ENCODE measurements around the gene ZPBP2.

Gene ZPBP2

DNA sequence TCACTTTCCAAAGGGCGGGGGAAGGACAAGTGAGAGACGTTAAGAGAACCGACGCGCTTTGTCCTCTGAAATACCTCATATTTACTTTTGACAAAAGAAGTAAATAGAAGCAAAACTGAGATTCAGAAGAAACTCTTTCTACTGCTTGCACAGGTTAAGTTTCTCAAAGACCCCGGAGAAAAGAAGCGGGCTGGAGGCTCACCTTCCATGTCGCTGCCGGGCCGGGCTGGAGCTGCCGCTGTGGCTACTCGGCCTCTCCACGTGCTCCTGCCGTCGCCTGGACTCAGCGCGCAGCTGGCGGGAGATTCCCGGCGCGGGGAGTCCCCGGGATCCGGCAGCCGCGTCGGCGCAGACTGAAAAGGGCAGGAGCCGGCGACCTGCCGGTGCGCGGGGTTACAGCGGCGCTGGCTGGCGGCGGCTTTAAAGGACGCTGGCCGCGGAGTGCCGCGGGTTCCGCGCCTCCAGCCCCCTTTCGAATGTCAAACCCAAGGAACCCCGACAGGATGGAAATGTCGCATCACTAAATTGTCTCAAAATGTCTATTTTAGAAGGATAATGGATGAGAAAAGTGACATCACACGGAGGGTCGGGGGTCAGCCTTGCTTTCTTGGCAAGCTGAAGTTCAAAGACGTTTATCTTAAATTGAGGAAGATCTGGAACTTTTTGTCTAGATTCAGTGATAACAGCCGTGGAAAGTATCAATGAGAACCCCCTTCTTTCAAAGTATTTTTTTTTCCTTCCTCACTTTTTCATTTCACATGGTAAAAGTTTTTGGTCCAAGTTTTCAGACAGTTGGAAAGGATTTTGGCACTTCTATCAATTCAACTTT is 3.9 kb upstream of the ZPBP2 start, which contains the start of gene IKZF3 (continued):
- TF ChIP-seq, protein P1, sequence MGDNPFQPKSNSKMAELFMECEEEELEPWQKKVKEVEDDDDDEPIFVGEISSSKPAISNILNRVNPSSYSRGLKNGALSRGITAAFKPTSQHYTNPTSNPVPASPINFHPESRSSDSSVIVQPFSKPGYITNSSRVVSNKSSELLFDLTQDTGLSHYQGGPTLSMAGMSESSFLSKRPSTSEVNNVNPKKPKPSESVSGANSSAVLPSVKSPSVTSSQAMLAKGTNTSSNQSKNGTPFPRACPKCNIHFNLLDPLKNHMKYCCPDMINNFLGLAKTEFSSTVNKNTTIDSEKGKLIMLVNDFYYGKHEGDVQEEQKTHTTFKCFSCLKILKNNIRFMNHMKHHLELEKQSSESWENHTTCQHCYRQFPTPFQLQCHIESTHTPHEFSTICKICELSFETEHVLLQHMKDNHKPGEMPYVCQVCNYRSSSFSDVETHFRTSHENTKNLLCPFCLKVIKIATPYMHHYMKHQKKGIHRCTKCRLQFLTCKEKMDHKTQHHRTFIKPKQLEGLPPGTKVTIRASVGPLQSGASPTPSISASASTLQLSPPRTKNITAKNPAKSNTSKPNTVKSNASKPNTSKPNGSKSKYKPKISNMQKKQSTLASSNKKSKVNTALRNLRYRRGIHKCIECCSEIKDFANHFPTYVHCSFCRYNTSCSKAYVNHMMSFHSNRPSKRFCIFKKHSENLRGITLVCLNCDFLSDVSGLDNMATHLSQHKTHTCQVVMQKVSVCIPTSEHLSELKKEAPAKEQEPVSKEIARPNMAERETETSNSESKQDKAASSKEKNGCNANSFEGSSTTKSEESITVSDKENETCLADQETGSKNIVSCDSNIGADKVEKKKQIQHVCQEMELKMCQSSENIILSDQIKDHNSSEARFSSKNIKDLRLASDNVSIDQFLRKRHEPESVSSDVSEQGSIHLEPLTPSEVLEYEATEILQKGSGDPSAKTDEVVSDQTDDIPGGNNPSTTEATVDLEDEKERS (tag by site-specific recombination; IDR thresholded peaks at IDR 0.05): no peak
- TF ChIP-seq ZBTB44 (tag by site-specific recombination; IDR thresholded peaks at IDR 0.05) (peak; percentile 36; the same call in 1 of the 2 replicates), GFI1B (tag by site-specific recombination; IDR thresholded peaks at IDR 0.05) (no peak), MZF1 (tag by site-specific recombination; IDR thresholded peaks at IDR 0.05; ENCODE audit: borderline replicate concordance) (peak; percentile 71; the same call in 1 of the 2 replicates), ATF2 (tag by site-specific recombination; IDR thresholded peaks at IDR 0.05; ENCODE audit: low read depth) (no peak), REPIN1 (tag by site-specific recombination; IDR thresholded peaks at IDR 0.05; ENCODE audit: low read depth) (no peak), KLF8 (tag by site-specific recombination; IDR thresholded peaks at IDR 0.05) (peak; percentile 8; the same call in 1 of the 2 replicates), ZNF248 (tag by site-specific recombination; IDR thresholded peaks at IDR 0.05) (no peak), ZNF837 (tag by site-specific recombination; IDR thresholded peaks at IDR 0.05) (no peak), ZNF530 (tag by site-specific recombination; IDR thresholded peaks at IDR 0.05; ENCODE audit: low read depth) (no peak), ZNF658 (tag by site-specific recombination; IDR thresholded peaks at IDR 0.05) (no peak), ZNF626 (tag by site-specific recombination; IDR thresholded peaks at IDR 0.05) (no peak), ZNF449 (tag by site-specific recombination; IDR thresholded peaks at IDR 0.05) (no peak), ZFP3 (tag by site-specific recombination; IDR thresholded peaks at IDR 0.05; ENCODE audit: low read depth) (no peak; the same call in 1 of the 2 replicates), ZNF843 (tag by site-specific recombination; IDR thresholded peaks at IDR 0.05) (no peak), SCRT1 (tag by site-specific recombination; IDR thresholded peaks at IDR 0.05; ENCODE audit: borderline replicate concordance) (no peak), EGR2 (tag by site-specific recombination; IDR thresholded peaks at IDR 0.05; ENCODE audit: low read depth) (no peak), GLI2 (tag by site-specific recombination; IDR thresholded peaks at IDR 0.05; ENCODE audit: borderline replicate concordance, low read depth) (no peak), ZEB2 (tag by site-specific recombination; IDR thresholded peaks at IDR 0.05) (0 out of 2 replicates have a peak, but pooled peaks have one; percentile 19), ZNF664 (tag by site-specific recombination; IDR thresholded peaks at IDR 0.05) (no peak), FEZF1 (tag by site-specific recombination; IDR thresholded peaks at IDR 0.05) (0 out of 2 replicates have a peak, but pooled peaks have one; percentile 13), IKZF3 (tag by site-specific recombination; IDR thresholded peaks at IDR 0.05) (peak; percentile 91), ZBTB20 (tag by site-specific recombination; IDR thresholded peaks at IDR 0.05) (peak; percentile 71; the same call in 1 of the 2 replicates)
- TF ChIP-seq, protein P2, sequence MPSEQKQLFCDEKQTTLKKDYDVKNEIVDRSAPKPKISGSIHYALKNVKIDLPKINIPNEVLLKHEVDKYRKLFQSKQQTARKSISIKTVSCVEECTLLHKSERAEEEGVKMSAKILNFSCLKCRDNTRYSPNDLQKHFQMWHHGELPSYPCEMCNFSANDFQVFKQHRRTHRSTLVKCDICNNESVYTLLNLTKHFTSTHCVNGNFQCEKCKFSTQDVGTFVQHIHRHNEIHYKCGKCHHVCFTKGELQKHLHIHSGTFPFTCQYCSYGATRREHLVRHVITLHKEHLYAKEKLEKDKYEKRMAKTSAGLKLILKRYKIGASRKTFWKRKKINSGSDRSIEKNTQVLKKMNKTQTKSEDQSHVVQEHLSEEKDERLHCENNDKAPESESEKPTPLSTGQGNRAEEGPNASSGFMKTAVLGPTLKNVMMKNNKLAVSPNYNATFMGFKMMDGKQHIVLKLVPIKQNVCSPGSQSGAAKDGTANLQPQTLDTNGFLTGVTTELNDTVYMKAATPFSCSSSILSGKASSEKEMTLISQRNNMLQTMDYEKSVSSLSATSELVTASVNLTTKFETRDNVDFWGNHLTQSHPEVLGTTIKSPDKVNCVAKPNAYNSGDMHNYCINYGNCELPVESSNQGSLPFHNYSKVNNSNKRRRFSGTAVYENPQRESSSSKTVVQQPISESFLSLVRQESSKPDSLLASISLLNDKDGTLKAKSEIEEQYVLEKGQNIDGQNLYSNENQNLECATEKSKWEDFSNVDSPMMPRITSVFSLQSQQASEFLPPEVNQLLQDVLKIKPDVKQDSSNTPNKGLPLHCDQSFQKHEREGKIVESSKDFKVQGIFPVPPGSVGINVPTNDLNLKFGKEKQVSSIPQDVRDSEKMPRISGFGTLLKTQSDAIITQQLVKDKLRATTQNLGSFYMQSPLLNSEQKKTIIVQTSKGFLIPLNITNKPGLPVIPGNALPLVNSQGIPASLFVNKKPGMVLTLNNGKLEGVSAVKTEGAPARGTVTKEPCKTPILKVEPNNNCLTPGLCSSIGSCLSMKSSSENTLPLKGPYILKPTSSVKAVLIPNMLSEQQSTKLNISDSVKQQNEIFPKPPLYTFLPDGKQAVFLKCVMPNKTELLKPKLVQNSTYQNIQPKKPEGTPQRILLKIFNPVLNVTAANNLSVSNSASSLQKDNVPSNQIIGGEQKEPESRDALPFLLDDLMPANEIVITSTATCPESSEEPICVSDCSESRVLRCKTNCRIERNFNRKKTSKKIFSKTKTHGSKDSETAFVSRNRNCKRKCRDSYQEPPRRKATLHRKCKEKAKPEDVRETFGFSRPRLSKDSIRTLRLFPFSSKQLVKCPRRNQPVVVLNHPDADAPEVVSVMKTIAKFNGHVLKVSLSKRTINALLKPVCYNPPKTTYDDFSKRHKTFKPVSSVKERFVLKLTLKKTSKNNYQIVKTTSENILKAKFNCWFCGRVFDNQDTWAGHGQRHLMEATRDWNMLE (tag by site-specific recombination; conservative IDR thresholded peaks at IDR 0.05; ENCODE audit: low read depth): no peak
- TF ChIP-seq, protein P3, sequence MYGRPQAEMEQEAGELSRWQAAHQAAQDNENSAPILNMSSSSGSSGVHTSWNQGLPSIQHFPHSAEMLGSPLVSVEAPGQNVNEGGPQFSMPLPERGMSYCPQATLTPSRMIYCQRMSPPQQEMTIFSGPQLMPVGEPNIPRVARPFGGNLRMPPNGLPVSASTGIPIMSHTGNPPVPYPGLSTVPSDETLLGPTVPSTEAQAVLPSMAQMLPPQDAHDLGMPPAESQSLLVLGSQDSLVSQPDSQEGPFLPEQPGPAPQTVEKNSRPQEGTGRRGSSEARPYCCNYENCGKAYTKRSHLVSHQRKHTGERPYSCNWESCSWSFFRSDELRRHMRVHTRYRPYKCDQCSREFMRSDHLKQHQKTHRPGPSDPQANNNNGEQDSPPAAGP (tag by site-specific recombination; IDR thresholded peaks at IDR 0.05): no peak
